Measurements from ENCODE around the gene TM4SF4. TPM values are rescaled to one million over a fixed set of nuclear protein-coding genes. Genes with fewer than 3 reads are reported as not detected.

The TM4SF4 gene
- total RNA-seq, 3 donors from 2014 or later = 0.14 to 7.1 TPM; not detected in 1

- Histone ChIP-seq H3K36me3 (ENCODE audit: low read depth) (no peaks in the 10 kb centered on the region), H3K4me1 (ENCODE audit: low read depth) (no peaks in the 10 kb centered on the region), H3K4me3 (no peak overlapping the region), H3K9me3 (no peaks in the 10 kb centered on the region)
- intact Hi-C loops (cut with DNase I, micrococcal nuclease) = no loop called here
- ATAC-seq (peak; percentile 47), DNase-seq (no peak)
- TF ChIP-seq, protein P1, sequence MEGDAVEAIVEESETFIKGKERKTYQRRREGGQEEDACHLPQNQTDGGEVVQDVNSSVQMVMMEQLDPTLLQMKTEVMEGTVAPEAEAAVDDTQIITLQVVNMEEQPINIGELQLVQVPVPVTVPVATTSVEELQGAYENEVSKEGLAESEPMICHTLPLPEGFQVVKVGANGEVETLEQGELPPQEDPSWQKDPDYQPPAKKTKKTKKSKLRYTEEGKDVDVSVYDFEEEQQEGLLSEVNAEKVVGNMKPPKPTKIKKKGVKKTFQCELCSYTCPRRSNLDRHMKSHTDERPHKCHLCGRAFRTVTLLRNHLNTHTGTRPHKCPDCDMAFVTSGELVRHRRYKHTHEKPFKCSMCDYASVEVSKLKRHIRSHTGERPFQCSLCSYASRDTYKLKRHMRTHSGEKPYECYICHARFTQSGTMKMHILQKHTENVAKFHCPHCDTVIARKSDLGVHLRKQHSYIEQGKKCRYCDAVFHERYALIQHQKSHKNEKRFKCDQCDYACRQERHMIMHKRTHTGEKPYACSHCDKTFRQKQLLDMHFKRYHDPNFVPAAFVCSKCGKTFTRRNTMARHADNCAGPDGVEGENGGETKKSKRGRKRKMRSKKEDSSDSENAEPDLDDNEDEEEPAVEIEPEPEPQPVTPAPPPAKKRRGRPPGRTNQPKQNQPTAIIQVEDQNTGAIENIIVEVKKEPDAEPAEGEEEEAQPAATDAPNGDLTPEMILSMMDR (IDR thresholded peaks at IDR 0.05) = no peak
Observed at GRCh38 chr3:149507491-149508324, 33.2 kb downstream of the TM4SF4 start.

DNA sequence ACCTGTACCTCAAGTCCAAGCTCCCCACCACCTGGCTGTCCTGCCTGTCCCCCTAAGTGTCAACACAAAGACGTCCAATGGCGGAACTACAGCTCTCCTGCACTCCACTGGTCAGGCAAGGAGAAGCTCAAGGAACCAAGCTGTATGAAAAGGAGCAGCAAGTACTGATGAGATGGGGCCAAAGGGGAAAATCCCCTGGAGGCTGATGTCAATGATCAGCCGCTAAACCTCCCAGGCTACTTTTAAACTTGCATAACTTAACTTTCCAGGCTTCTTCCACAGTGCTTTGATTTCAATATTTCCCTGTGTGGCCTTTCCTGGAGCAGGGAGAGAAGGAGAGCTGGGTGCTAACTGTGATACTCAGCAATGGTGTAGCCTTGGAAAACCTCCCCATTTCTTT lies 35.0 kb downstream of the TM4SF4 start:
- ATAC-seq (no peak), DNase-seq (no peak)
- intact Hi-C loops (cut with DNase I, micrococcal nuclease) = no loop called here
- H3K36me3 ChIP-seq (ENCODE audit: low read depth) = no peaks in the 10 kb centered on the region
- H3K9me3 ChIP-seq = no peaks in the 10 kb centered on the region
- TF ChIP-seq, protein P1 (IDR thresholded peaks at IDR 0.05) = no peak
- no peaks in the 10 kb centered on the region for H3K4me1 ChIP-seq (ENCODE audit: low read depth)
- no peak overlapping the region for H3K4me3 ChIP-seq

DNA sequence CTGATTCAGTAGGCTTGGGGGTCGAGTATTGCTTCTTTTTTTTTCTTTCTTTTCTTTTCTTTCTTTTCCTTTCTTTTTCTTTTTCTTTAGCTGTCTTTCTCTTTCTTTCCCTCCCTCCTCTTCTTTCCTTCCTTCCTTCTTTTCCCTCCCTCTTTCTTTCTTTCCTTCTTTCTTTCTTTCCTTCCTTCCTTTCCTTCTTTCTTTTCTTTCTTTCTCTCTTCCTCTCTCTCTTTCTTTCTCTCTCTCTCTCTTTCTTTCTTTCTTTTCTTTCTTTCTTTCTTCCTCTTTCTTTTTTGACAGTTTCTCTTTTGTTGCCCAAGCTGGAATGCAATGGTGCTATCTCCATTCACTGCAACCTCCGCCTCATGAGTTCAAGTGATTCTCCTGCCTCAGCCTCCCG lies 36.0 kb downstream of the TM4SF4 start:
- TF ChIP-seq, protein P1 (IDR thresholded peaks at IDR 0.05) = no peak
- intact Hi-C loops (cut with DNase I, micrococcal nuclease) = loop anchor here (5.0 to 10.0 kb wide), 3 partner anchors 204 to 264 kb away; no protein-coding TSS in a partner anchor
- Histone ChIP-seq H3K4me3 (no peak overlapping the region), H3K36me3 (ENCODE audit: low read depth) (no peaks in the 10 kb centered on the region), H3K9me3 (no peaks in the 10 kb centered on the region), H3K4me1 (ENCODE audit: low read depth) (no peaks in the 10 kb centered on the region)
- DNase-seq = no peak
- ATAC-seq = no peak

GRCh38 chr3:149511040-149511626 lies 36.6 kb downstream of the TM4SF4 start:
- DNase-seq (no peak), ATAC-seq (peak; percentile 46)
- Histone ChIP-seq H3K9me3 (no peaks in the 10 kb centered on the region), H3K4me1 (ENCODE audit: low read depth) (no peaks in the 10 kb centered on the region), H3K4me3 (no peak overlapping the region), H3K36me3 (ENCODE audit: low read depth) (no peaks in the 10 kb centered on the region)
- TF ChIP-seq, protein P1 (IDR thresholded peaks at IDR 0.05) = no peak
- intact Hi-C loops (cut with DNase I, micrococcal nuclease) = loop anchor here (5.0 to 10.0 kb wide), 3 partner anchors 204 to 264 kb away; no protein-coding TSS in a partner anchor

DNA sequence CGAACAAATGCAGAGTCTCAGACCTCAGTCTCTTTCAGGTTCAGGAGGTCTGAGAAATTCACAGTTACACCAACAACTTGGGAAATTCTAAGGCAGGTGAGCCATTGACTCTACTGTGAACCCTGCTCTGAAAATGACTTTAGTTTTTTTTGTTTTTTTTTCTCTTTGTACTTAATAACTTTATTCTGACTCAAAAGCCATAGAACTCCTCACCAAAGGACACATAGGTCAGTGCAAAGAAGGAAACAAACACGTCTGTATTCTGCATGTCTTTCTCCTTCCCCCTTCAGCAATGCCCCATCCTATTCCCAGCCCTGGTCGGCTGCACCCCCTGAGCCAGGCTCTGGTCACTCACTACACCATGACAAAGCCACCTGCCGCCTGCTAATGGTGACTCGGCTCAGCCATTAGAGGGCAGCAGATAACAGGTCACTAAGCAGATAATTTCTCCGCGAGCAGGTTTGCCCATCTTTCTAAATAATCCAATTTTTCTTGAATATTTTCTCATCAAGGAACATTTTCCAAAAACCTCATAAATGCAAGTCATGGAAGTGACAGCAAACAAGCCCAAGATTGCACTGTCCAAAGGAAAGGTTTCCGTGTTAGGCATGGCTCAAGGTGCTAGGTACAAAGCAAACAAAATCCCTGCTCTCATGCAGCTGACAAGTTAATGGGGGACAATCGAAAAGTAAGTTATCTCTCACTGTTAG lies 37.7 kb downstream of the TM4SF4 start:
- H3K36me3 ChIP-seq (ENCODE audit: low read depth) = no peaks in the 10 kb centered on the region
- H3K4me3 ChIP-seq = no peak overlapping the region
- ATAC-seq = peak; percentile 85
- TF ChIP-seq, protein P1 (IDR thresholded peaks at IDR 0.05) = peak; percentile 33
- no peaks in the 10 kb centered on the region for H3K4me1 ChIP-seq (ENCODE audit: low read depth)
- intact Hi-C loops (cut with DNase I, micrococcal nuclease) = loop anchor here (5.0 to 10.0 kb wide), 3 partner anchors 203 to 263 kb away; no protein-coding TSS in a partner anchor
- peak in 2 of 3 donors; percentile 49 to 74 for DNase-seq
- no peaks in the 10 kb centered on the region for H3K9me3 ChIP-seq

Measured in mucosa of descending colon (tissue), 3 donors.